B cell (primary cell): ENCODE data around the gene RAB12. TPM values are rescaled to one million over a fixed set of nuclear protein-coding genes. Genes with fewer than 3 reads are reported as not detected.

Experiments
- ATAC-seq: fragments of 200-7000 bp; cut with Tn5 transposase; one replicate; pipeline ENCODE4 v1.10.0; 2021; ENCODE audit warnings: low read depth, mild to moderate bottlenecking, moderate number of reproducible peaks, moderate library complexity
- CTCF ChIA-PET: fragments of 350-600 bp; sonication (Branson Sonifier 250); formaldehyde crosslinking; loops from one replicate; lab custom pipeline; 2021; ENCODE audit warnings: antibody characterized with exemption, inconsistent platforms; lab: Charles Lee
- POLR2A ChIA-PET: fragments of 350-600 bp; sonication (Branson Sonifier 250); formaldehyde crosslinking; loops from one replicate; lab custom pipeline; 2021; ENCODE audit warnings: antibody characterized with exemption; lab: Charles Lee
- DNase-seq: peaks from one replicate; pipeline ENCODE4 v3.0.0; 2013
- H2AFZ ChIP-seq: 2 replicates; pipeline ENCODE4 v1.6.1; 2012; ENCODE audit warnings: mild to moderate bottlenecking, low read depth, low read length; ENCODE audit not compliant: insufficient read depth, poor library complexity, severe bottlenecking
- H3K27ac ChIP-seq, 2 donors: 1 replicate in 1 of 2; 2 replicates in 1 of 2; pipeline ENCODE4 v1.5.1; 2012 to 2013; ENCODE audit warnings: low read length in 2 of 2, mild to moderate bottlenecking in 2 of 2, moderate library complexity in 1 of 2
- H3K27me3 ChIP-seq, 4 experiments: fragments of 200-600 bp in 1 of 4; sonication (generic) in 1 of 4; replicated peaks in 1 of 4; 1 replicate in 2 of 4; 2 replicates in 2 of 4; pipeline versions ENCODE4 v1.6.1 to v1.7.0; 2013 to 2016; ENCODE audit warnings: low read length in 3 of 4, mild to moderate bottlenecking in 2 of 4, mixed read lengths in 1 of 4, moderate library complexity in 1 of 4; ENCODE audit not compliant: insufficient read depth in 4 of 4, control insufficient read depth in 3 of 4; ENCODE audit errors: control extremely low read depth in 1 of 4
- H3K36me3 ChIP-seq, 2 experiments: replicated peaks in 1 of 2; 1 replicate in 1 of 2; 2 replicates in 1 of 2; pipeline versions ENCODE4 v1.6.1 to v1.7.1; 2013; ENCODE audit warnings: low read length in 1 of 2; ENCODE audit not compliant: insufficient read depth in 2 of 2, control insufficient read depth in 1 of 2; ENCODE audit errors: control extremely low read depth in 1 of 2, extremely low read depth in 1 of 2
- H3K4me1 ChIP-seq, 2 donors: fragments of 200-600 bp in 1 of 2; sonication (generic) in 1 of 2; 1 replicate in 1 of 2; 2 replicates in 1 of 2; pipeline versions ENCODE4 v1.5.1 to v1.6.1; 2013 to 2017; ENCODE audit warnings: low read length in 2 of 2; ENCODE audit not compliant: control insufficient read depth in 2 of 2, insufficient read depth in 2 of 2
- H3K4me2 ChIP-seq: replicated peaks from 2 replicates; pipeline ENCODE3; 2012; ENCODE audit warnings: mild to moderate bottlenecking, low read depth, low read length; ENCODE audit not compliant: poor library complexity, severe bottlenecking
- H3K4me3 ChIP-seq, 5 experiments: fragments of 200-600 bp in 1 of 5; sonication (generic) in 1 of 5; 1 replicate in 3 of 5; 2 replicates in 2 of 5; pipeline versions ENCODE4 v1.5.1 to v1.7.0; 2011 to 2016; ENCODE audit warnings: low read length in 4 of 5, mild to moderate bottlenecking in 4 of 5, low read depth in 2 of 5, control low read depth in 1 of 5, moderate library complexity in 1 of 5; ENCODE audit not compliant: insufficient read depth in 1 of 5; ENCODE audit errors: control extremely low read depth in 1 of 5, extremely low read depth in 1 of 5
- H3K79me2 ChIP-seq: fragments of 200-600 bp; sonication (generic); one replicate; pipeline ENCODE4 v1.6.0; 2016; ENCODE audit warnings: low read length; ENCODE audit not compliant: control insufficient read depth, insufficient read depth
- H3K9ac ChIP-seq: fragments of 200-600 bp; sonication (generic); 2 replicates; pipeline ENCODE4 v1.6.1; 2017; ENCODE audit warnings: mild to moderate bottlenecking, low read length, moderate library complexity
- H3K9me3 ChIP-seq, 3 donors: one replicate each; pipeline versions ENCODE4 v1.6.1 to v1.7.1; 2013; ENCODE audit warnings: low read length in 2 of 3; ENCODE audit not compliant: control insufficient read depth in 2 of 3, insufficient read depth in 1 of 3; ENCODE audit errors: control extremely low read depth in 1 of 3
- H4K20me1 ChIP-seq: 2 replicates; pipeline ENCODE4 v1.6.0; 2012; ENCODE audit warnings: mild to moderate bottlenecking, low read length; ENCODE audit not compliant: insufficient read depth, control insufficient read depth, poor library complexity, severe bottlenecking
- H3K27ac Mint-ChIP-seq: one replicate; pipeline ENCODE4 v1.8.0; 2021; ENCODE audit warnings: mixed read lengths
- H3K27me3 Mint-ChIP-seq: one replicate; pipeline ENCODE4 v1.8.0; 2021; ENCODE audit warnings: mixed read lengths
- H3K4me1 Mint-ChIP-seq: one replicate; pipeline ENCODE4 v1.8.0; 2021; ENCODE audit warnings: mixed read lengths
- H3K4me3 Mint-ChIP-seq: one replicate; pipeline ENCODE4 v1.8.0; 2021; ENCODE audit warnings: mixed read lengths
- H3K9me3 Mint-ChIP-seq: one replicate; pipeline ENCODE4 v1.8.0; 2022; ENCODE audit warnings: mixed read lengths; ENCODE audit not compliant: insufficient read depth
- EZH2 ChIP-seq: IDR thresholded peaks from 2 replicates; pipeline ENCODE4 v1.6.1; 2012; ENCODE audit warnings: borderline replicate concordance, low read depth, mild to moderate bottlenecking, moderate library complexity, low read length; ENCODE audit not compliant: insufficient read depth, poor library complexity, severe bottlenecking
- WGBS: methylation state at CpG from one replicate; pipeline ENCODE4 v1.1.5; 2013; ENCODE audit warnings: missing lambda C conversion rate; ENCODE audit not compliant: insufficient coverage; 5-methylcytosine and 5-hydroxymethylcytosine counted together
- intact Hi-C: fragments of 100-400 bp; cut with micrococcal nuclease; formaldehyde crosslinking; loops from one replicate; pipeline ENCODE4 v1.10.0; 2022
- polyA plus RNA-seq: library from polyadenylated mRNA; depleted of rRNA; stranded (reverse); fragments of >200 nt; gene quantifications from 2 replicates; pipeline ENCODE4 v1.2.3, GENCODE V29; 2012
- total RNA-seq, 2 donors: library from RNA; stranded (reverse); fragments of 120-200 nt in 1 of 2; gene quantifications; 1 replicate in 1 of 2; 2 replicates in 1 of 2; pipeline versions ENCODE4 v1.2.3 to v1.2.4, GENCODE V29; 2013 to 2022
- TF ChIP-seq, protein P1 (sequence below): fragments of 200-600 bp; IDR thresholded peaks from one replicate; pipeline ENCODE4 v1.8.0; 2022; ENCODE audit warnings: antibody characterized with exemption, mild to moderate bottlenecking

The RAB12 gene
- total and polyA plus RNA-seq, 2 donors (not counting 1 experiment from before 2014, with no cell fraction given): 12.8 to 38.7 TPM

DNA sequence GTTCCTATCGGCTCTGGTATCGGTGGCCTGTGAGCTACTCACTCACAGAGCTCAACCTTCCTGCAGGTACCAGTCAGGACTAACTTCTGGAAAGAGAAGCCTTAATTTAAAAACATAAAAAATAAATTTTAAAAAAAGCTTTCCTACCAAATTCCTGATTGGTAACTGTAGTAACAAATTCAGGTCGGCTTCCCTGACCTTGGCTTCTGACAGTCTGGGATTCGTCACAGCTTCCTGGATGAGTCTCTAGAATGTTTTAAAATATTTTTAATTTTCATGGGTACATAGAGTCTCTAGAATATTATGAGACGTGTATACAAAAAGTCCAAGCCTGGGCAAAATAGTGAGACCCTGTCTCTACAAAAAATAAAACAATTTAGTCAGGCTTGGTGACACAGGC lies 51.1 kb downstream of the RAB12 start:
- DNase-seq: no peak
- TF ChIP-seq, protein P1, sequence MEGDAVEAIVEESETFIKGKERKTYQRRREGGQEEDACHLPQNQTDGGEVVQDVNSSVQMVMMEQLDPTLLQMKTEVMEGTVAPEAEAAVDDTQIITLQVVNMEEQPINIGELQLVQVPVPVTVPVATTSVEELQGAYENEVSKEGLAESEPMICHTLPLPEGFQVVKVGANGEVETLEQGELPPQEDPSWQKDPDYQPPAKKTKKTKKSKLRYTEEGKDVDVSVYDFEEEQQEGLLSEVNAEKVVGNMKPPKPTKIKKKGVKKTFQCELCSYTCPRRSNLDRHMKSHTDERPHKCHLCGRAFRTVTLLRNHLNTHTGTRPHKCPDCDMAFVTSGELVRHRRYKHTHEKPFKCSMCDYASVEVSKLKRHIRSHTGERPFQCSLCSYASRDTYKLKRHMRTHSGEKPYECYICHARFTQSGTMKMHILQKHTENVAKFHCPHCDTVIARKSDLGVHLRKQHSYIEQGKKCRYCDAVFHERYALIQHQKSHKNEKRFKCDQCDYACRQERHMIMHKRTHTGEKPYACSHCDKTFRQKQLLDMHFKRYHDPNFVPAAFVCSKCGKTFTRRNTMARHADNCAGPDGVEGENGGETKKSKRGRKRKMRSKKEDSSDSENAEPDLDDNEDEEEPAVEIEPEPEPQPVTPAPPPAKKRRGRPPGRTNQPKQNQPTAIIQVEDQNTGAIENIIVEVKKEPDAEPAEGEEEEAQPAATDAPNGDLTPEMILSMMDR: no peak
- no peak for TF ChIP-seq EZH2
- Mint-ChIP-seq H3K27me3 (peaks cover 4% of the 10 kb centered on the region), H3K4me1 (peaks cover 9% of the 10 kb centered on the region), H3K27ac (no peak overlapping the region), H3K9me3 (peaks cover 2% of the 10 kb centered on the region), H3K4me3 (no peak overlapping the region)
- CTCF ChIA-PET: interaction anchor here (0.7 to 15.3 kb wide), 3 partner anchors 8 to 325 kb away, joined by 3 to 283 read pairs (median 5); no protein-coding TSS in a partner anchor
- Histone ChIP-seq H3K27me3 (peaks cover 0 to 8% (median 3%) of the 10 kb centered on the region in 4 experiments), H3K9me3 (peaks cover 0 to 3% (median 0%) of the 10 kb centered on the region in 3 donors), H2AFZ (no peak overlapping the region), H3K36me3 (no peaks in the 10 kb centered on the region), H4K20me1 (no peaks in the 10 kb centered on the region), H3K4me2 (no peak overlapping the region), H3K9ac (no peak overlapping the region), H3K4me3 (no peak overlapping the region), H3K4me1 (peaks cover 8 to 10% of the 10 kb centered on the region in 2 donors), H3K27ac (no peak overlapping the region), H3K79me2 (no peaks in the 10 kb centered on the region)
- WGBS: 86% methylated on average over 1 of the region's 5 CpGs
- POLR2A ChIA-PET: no interaction called here
- intact Hi-C loops: no loop called here
- ATAC-seq: no peak

DNA sequence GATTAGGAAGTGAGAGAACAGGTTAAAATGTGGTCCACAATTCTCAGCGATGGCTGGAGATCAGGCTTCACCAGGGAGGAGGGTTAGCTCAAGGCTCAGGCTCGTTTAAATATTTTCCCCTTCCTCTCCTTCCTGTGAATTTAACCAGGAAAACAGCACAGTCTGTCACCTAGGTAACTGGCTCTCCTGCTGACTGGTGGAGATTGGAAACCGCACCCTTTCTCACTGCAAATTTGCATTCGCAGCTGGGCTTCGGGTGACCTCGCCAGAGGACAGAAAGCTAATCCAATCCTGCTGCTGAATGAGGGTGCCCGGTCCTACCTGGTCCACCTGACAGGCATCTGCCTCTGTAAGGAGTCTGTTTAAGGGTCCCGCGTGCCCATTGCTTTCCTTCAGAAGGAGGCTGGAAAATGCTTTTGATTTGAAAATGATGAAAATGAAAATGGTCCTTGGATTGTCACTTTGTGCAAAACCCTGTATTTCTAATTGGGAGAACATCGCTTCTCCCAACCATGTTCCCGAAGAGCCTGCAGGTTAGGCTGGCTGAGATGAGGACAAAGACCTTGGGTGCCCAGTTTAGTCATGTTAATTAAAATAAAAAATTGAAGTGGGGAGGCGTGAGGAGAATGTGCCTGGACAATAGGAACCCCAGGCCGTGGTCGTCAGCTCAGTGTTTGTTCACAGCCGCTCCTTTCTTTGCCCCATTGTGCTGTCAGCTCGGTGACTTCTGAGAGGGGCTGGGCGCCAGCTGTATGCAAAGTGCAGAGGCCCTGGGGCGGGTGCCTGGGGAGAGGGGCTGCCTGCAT lies 52.7 kb downstream of the RAB12 start:
- Histone ChIP-seq H2AFZ (peak overlapping the region; percentile 50), H3K27ac (no peak overlapping the region), H3K4me2 (peak overlapping the region; percentile 42), H3K4me1 (peaks cover 8 to 10% of the 10 kb centered on the region in 2 donors), H3K79me2 (no peaks in the 10 kb centered on the region), H3K9me3 (peaks cover 0 to 3% (median 0%) of the 10 kb centered on the region in 3 donors), H3K4me3 (no peak overlapping the region), H4K20me1 (no peaks in the 10 kb centered on the region), H3K27me3 (peaks cover 0 to 8% (median 3%) of the 10 kb centered on the region in 4 experiments), H3K9ac (peak overlapping the region; percentile 17), H3K36me3 (no peaks in the 10 kb centered on the region)
- Mint-ChIP-seq H3K4me1 (peaks cover 9% of the 10 kb centered on the region), H3K4me3 (no peak overlapping the region), H3K27me3 (peaks cover 4% of the 10 kb centered on the region), H3K9me3 (peaks cover 2% of the 10 kb centered on the region), H3K27ac (no peak overlapping the region)
- DNase-seq (no peak), ATAC-seq (no peak)
- ChIA-PET CTCF (interaction anchor here (0.8 to 15.3 kb wide), 5 partner anchors 9 to 323 kb away, joined by 3 to 283 read pairs (median 5); no protein-coding TSS in a partner anchor), POLR2A (no interaction called here)
- intact Hi-C loops: no loop called here
- WGBS: 44% methylated on average over 15 of the region's 18 CpGs
- TF ChIP-seq EZH2: no peak
- TF ChIP-seq, protein P1: no peak
